B cell (primary cell): Measurements from ENCODE around the gene AKAP9. TPM values are rescaled to one million over a fixed set of nuclear protein-coding genes. Genes with fewer than 3 reads are reported as not detected.

ENCODE experiments used
- ATAC-seq: fragments of 200-7000 bp; cut with Tn5 transposase; one replicate; pipeline ENCODE4 v1.10.0; 2021; ENCODE audit warnings: low read depth, mild to moderate bottlenecking, moderate number of reproducible peaks, moderate library complexity
- CTCF ChIA-PET: fragments of 350-600 bp; sonication (Branson Sonifier 250); formaldehyde crosslinking; loops from one replicate; lab custom pipeline; 2021; ENCODE audit warnings: antibody characterized with exemption, inconsistent platforms; lab: Charles Lee
- POLR2A ChIA-PET: fragments of 350-600 bp; sonication (Branson Sonifier 250); formaldehyde crosslinking; loops from one replicate; lab custom pipeline; 2021; ENCODE audit warnings: antibody characterized with exemption; lab: Charles Lee
- DNase-seq: peaks from one replicate; pipeline ENCODE4 v3.0.0; 2013
- H2AFZ ChIP-seq: 2 replicates; pipeline ENCODE4 v1.6.1; 2012; ENCODE audit warnings: mild to moderate bottlenecking, low read depth, low read length; ENCODE audit not compliant: insufficient read depth, poor library complexity, severe bottlenecking
- H3K27ac ChIP-seq, 2 donors: 1 replicate in 1 of 2; 2 replicates in 1 of 2; pipeline ENCODE4 v1.5.1; 2012 to 2013; ENCODE audit warnings: low read length in 2 of 2, mild to moderate bottlenecking in 2 of 2, moderate library complexity in 1 of 2
- H3K27me3 ChIP-seq, 4 experiments: fragments of 200-600 bp in 1 of 4; sonication (generic) in 1 of 4; replicated peaks in 1 of 4; 1 replicate in 2 of 4; 2 replicates in 2 of 4; pipeline versions ENCODE4 v1.6.1 to v1.7.0; 2013 to 2016; ENCODE audit warnings: low read length in 3 of 4, mild to moderate bottlenecking in 2 of 4, mixed read lengths in 1 of 4, moderate library complexity in 1 of 4; ENCODE audit not compliant: insufficient read depth in 4 of 4, control insufficient read depth in 3 of 4; ENCODE audit errors: control extremely low read depth in 1 of 4
- H3K36me3 ChIP-seq, 2 experiments: replicated peaks in 1 of 2; 1 replicate in 1 of 2; 2 replicates in 1 of 2; pipeline versions ENCODE4 v1.6.1 to v1.7.1; 2013; ENCODE audit warnings: low read length in 1 of 2; ENCODE audit not compliant: insufficient read depth in 2 of 2, control insufficient read depth in 1 of 2; ENCODE audit errors: control extremely low read depth in 1 of 2, extremely low read depth in 1 of 2
- H3K4me1 ChIP-seq, 2 donors: fragments of 200-600 bp in 1 of 2; sonication (generic) in 1 of 2; 1 replicate in 1 of 2; 2 replicates in 1 of 2; pipeline versions ENCODE4 v1.5.1 to v1.6.1; 2013 to 2017; ENCODE audit warnings: low read length in 2 of 2; ENCODE audit not compliant: control insufficient read depth in 2 of 2, insufficient read depth in 2 of 2
- H3K4me2 ChIP-seq: replicated peaks from 2 replicates; pipeline ENCODE3; 2012; ENCODE audit warnings: mild to moderate bottlenecking, low read depth, low read length; ENCODE audit not compliant: poor library complexity, severe bottlenecking
- H3K4me3 ChIP-seq, 5 experiments: fragments of 200-600 bp in 1 of 5; sonication (generic) in 1 of 5; 1 replicate in 3 of 5; 2 replicates in 2 of 5; pipeline versions ENCODE4 v1.5.1 to v1.7.0; 2011 to 2016; ENCODE audit warnings: low read length in 4 of 5, mild to moderate bottlenecking in 4 of 5, low read depth in 2 of 5, control low read depth in 1 of 5, moderate library complexity in 1 of 5; ENCODE audit not compliant: insufficient read depth in 1 of 5; ENCODE audit errors: control extremely low read depth in 1 of 5, extremely low read depth in 1 of 5
- H3K79me2 ChIP-seq: fragments of 200-600 bp; sonication (generic); one replicate; pipeline ENCODE4 v1.6.0; 2016; ENCODE audit warnings: low read length; ENCODE audit not compliant: control insufficient read depth, insufficient read depth
- H3K9ac ChIP-seq: fragments of 200-600 bp; sonication (generic); 2 replicates; pipeline ENCODE4 v1.6.1; 2017; ENCODE audit warnings: mild to moderate bottlenecking, low read length, moderate library complexity
- H3K9me3 ChIP-seq, 3 donors: one replicate each; pipeline versions ENCODE4 v1.6.1 to v1.7.1; 2013; ENCODE audit warnings: low read length in 2 of 3; ENCODE audit not compliant: control insufficient read depth in 2 of 3, insufficient read depth in 1 of 3; ENCODE audit errors: control extremely low read depth in 1 of 3
- H4K20me1 ChIP-seq: 2 replicates; pipeline ENCODE4 v1.6.0; 2012; ENCODE audit warnings: mild to moderate bottlenecking, low read length; ENCODE audit not compliant: insufficient read depth, control insufficient read depth, poor library complexity, severe bottlenecking
- H3K27ac Mint-ChIP-seq: one replicate; pipeline ENCODE4 v1.8.0; 2021; ENCODE audit warnings: mixed read lengths
- H3K27me3 Mint-ChIP-seq: one replicate; pipeline ENCODE4 v1.8.0; 2021; ENCODE audit warnings: mixed read lengths
- H3K4me1 Mint-ChIP-seq: one replicate; pipeline ENCODE4 v1.8.0; 2021; ENCODE audit warnings: mixed read lengths
- H3K4me3 Mint-ChIP-seq: one replicate; pipeline ENCODE4 v1.8.0; 2021; ENCODE audit warnings: mixed read lengths
- H3K9me3 Mint-ChIP-seq: one replicate; pipeline ENCODE4 v1.8.0; 2022; ENCODE audit warnings: mixed read lengths; ENCODE audit not compliant: insufficient read depth
- EZH2 ChIP-seq: IDR thresholded peaks from 2 replicates; pipeline ENCODE4 v1.6.1; 2012; ENCODE audit warnings: borderline replicate concordance, low read depth, mild to moderate bottlenecking, moderate library complexity, low read length; ENCODE audit not compliant: insufficient read depth, poor library complexity, severe bottlenecking
- WGBS: methylation state at CpG from one replicate; pipeline ENCODE4 v1.1.5; 2013; ENCODE audit warnings: missing lambda C conversion rate; ENCODE audit not compliant: insufficient coverage; 5-methylcytosine and 5-hydroxymethylcytosine counted together
- intact Hi-C: fragments of 100-400 bp; cut with micrococcal nuclease; formaldehyde crosslinking; loops from one replicate; pipeline ENCODE4 v1.10.0; 2022
- polyA plus RNA-seq: library from polyadenylated mRNA; depleted of rRNA; stranded (reverse); fragments of >200 nt; gene quantifications from 2 replicates; pipeline ENCODE4 v1.2.3, GENCODE V29; 2012
- total RNA-seq, 2 donors: library from RNA; stranded (reverse); fragments of 120-200 nt in 1 of 2; gene quantifications; 1 replicate in 1 of 2; 2 replicates in 1 of 2; pipeline versions ENCODE4 v1.2.3 to v1.2.4, GENCODE V29; 2013 to 2022
- TF ChIP-seq, protein P1 (sequence below): fragments of 200-600 bp; IDR thresholded peaks from one replicate; pipeline ENCODE4 v1.8.0; 2022; ENCODE audit warnings: antibody characterized with exemption, mild to moderate bottlenecking

AKAP9 gene
- total and polyA plus RNA-seq, 2 donors (not counting 1 experiment from before 2014, with no cell fraction given): 19.3 to 106 TPM

DNA sequence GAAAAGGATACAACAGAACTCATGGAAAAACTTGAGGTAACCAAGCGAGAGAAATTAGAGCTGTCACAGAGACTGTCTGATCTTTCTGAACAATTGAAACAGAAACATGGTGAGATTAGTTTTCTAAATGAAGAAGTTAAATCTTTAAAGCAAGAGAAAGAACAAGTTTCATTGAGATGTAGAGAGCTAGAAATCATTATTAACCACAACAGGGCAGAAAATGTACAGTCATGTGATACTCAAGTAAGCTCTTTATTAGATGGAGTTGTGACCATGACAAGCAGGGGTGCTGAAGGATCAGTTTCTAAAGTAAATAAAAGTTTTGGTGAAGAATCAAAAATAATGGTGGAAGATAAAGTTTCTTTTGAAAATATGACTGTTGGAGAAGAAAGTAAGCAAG is 62.1 kb downstream of the AKAP9 start:
- no peak overlapping the region for H3K27ac Mint-ChIP-seq
- no peak overlapping the region for H3K9ac ChIP-seq

DNA sequence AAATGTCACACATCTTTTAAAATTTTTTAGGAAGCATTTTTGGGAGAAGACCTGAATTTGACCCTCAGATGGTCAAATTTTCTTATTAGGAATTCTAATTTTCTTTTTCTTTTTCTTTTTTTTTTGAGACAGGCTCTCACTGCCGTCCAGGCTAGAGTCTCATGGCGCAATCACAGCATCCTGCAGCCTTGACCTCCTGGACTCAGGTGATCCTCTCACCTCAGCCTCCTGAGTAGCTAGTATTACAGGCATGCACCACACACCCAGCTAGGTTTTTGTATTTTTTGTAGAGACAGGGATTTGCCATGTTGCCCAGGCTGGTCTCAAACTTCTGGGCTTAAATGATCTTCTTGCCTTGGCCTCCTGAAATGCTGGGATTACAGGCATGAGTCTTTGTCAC is 65.4 kb downstream of the AKAP9 start:
- H3K9ac ChIP-seq: no peak overlapping the region
- no peak overlapping the region for H3K27ac Mint-ChIP-seq

More for the DNA sequence above, 62.1 kb downstream of the AKAP9 start:
- DNase-seq (no peak), ATAC-seq (no peak)
- Histone ChIP-seq H3K9me3 (no peaks in the 10 kb centered on the region), H3K4me1 (no peaks in the 10 kb centered on the region), H3K79me2 (no peaks in the 10 kb centered on the region), H4K20me1 (no peaks in the 10 kb centered on the region), H2AFZ (no peak overlapping the region), H3K27me3 (no peaks in the 10 kb centered on the region), H3K27ac (no peak overlapping the region), H3K4me3 (no peak overlapping the region), H3K4me2 (no peak overlapping the region), H3K36me3 (peaks cover 5 to 29% of the 10 kb centered on the region in 2 experiments)
- intact Hi-C loops: no loop called here
- Mint-ChIP-seq H3K27me3 (no peaks in the 10 kb centered on the region), H3K9me3 (no peaks in the 10 kb centered on the region), H3K4me1 (no peaks in the 10 kb centered on the region), H3K4me3 (no peak overlapping the region)
- ChIA-PET POLR2A (interaction anchor here (0.5 kb wide), 1 partner anchor 49 kb away, joined by 3 read pairs; no protein-coding TSS in a partner anchor), CTCF (no interaction called here)
- 100% methylated on average over 1 of the region's 1 CpG for WGBS
- no peak for TF ChIP-seq EZH2
- TF ChIP-seq, protein P1, sequence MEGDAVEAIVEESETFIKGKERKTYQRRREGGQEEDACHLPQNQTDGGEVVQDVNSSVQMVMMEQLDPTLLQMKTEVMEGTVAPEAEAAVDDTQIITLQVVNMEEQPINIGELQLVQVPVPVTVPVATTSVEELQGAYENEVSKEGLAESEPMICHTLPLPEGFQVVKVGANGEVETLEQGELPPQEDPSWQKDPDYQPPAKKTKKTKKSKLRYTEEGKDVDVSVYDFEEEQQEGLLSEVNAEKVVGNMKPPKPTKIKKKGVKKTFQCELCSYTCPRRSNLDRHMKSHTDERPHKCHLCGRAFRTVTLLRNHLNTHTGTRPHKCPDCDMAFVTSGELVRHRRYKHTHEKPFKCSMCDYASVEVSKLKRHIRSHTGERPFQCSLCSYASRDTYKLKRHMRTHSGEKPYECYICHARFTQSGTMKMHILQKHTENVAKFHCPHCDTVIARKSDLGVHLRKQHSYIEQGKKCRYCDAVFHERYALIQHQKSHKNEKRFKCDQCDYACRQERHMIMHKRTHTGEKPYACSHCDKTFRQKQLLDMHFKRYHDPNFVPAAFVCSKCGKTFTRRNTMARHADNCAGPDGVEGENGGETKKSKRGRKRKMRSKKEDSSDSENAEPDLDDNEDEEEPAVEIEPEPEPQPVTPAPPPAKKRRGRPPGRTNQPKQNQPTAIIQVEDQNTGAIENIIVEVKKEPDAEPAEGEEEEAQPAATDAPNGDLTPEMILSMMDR: no peak

More for the DNA sequence above, 65.4 kb downstream of the AKAP9 start:
- Mint-ChIP-seq H3K4me3 (no peak overlapping the region), H3K27me3 (no peaks in the 10 kb centered on the region), H3K4me1 (no peaks in the 10 kb centered on the region), H3K9me3 (peaks cover 4% of the 10 kb centered on the region)
- H4K20me1 ChIP-seq: no peaks in the 10 kb centered on the region
- no peaks in the 10 kb centered on the region for H3K4me1 ChIP-seq
- ATAC-seq: no peak
- H3K27ac ChIP-seq: no peak overlapping the region
- WGBS: 100% methylated on average over 2 of the region's 2 CpGs
- ChIA-PET POLR2A (no interaction called here), CTCF (no interaction called here)
- no peaks in the 10 kb centered on the region for H3K27me3 ChIP-seq
- peaks cover 2 to 17% of the 10 kb centered on the region in 2 experiments for H3K36me3 ChIP-seq
- H3K4me3 ChIP-seq: no peak overlapping the region
- intact Hi-C loops: no loop called here
- no peak overlapping the region for H3K4me2 ChIP-seq
- H3K9me3 ChIP-seq: peaks cover 0 to 12% (median 0%) of the 10 kb centered on the region in 3 donors
- DNase-seq: no peak
- no peak overlapping the region for H2AFZ ChIP-seq
- TF ChIP-seq, protein P1: no peak
- TF ChIP-seq EZH2: no peak
- no peaks in the 10 kb centered on the region for H3K79me2 ChIP-seq
